K562 (cell line): ENCODE measurements around the gene BPHL. TPM values are rescaled to one million over a fixed set of nuclear protein-coding genes. Genes with fewer than 3 reads are reported as not detected.
A peak's percentile ranks its signal among the peaks of the same experiment; 100 is the strongest.

ENCODE experiments used
- ARHGAP35 ChIP-seq: fragments of 450-650 bp; IDR thresholded peaks from 2 replicates; pipeline ENCODE4 v1.6.1; 2018; ENCODE audit not compliant: partially characterized antibody
- ASH1L ChIP-seq: fragments of 450-650 bp; IDR thresholded peaks from 2 replicates; pipeline ENCODE4 v1.6.1; 2018; ENCODE audit warnings: borderline replicate concordance, mild to moderate bottlenecking, low read depth; ENCODE audit not compliant: partially characterized antibody
- BHLHE40 ChIP-seq: IDR thresholded peaks from 2 replicates; pipeline ENCODE4 v1.6.1; 2011; ENCODE audit warnings: low read length, improper control_type of control experiment
- FIP1L1 ChIP-seq: fragments of 200-400 bp; formaldehyde crosslinking; IDR thresholded peaks from 2 replicates; pipeline ENCODE4 v1.6.1; 2018; ENCODE audit warnings: mild to moderate bottlenecking, low read depth, low read length; ENCODE audit not compliant: poor library complexity, severe bottlenecking
- HDAC1 ChIP-seq, 2 experiments: fragments of 450-650 bp; IDR thresholded peaks; 2 replicates each; pipeline ENCODE4 v1.6.1; 2016 to 2017; ENCODE audit warnings: inconsistent platforms in 1 of 2, mild to moderate bottlenecking in 1 of 2, moderate library complexity in 1 of 2
- HDGF ChIP-seq: fragments of 450-650 bp; IDR thresholded peaks from 2 replicates; pipeline ENCODE4 v1.6.1; 2016
- KAT8 ChIP-seq: fragments of 450-650 bp; IDR thresholded peaks from 2 replicates; pipeline ENCODE4 v1.6.1; 2016; ENCODE audit warnings: low read depth, mild to moderate bottlenecking
- KDM5B ChIP-seq: fragments of 200-600 bp; sonication (generic); IDR thresholded peaks from 2 replicates; pipeline ENCODE4 v1.6.1; 2012; ENCODE audit warnings: low read depth, mild to moderate bottlenecking, moderate library complexity, low read length, control low read depth, inconsistent platforms; ENCODE audit not compliant: insufficient replicate concordance
- MED1 ChIP-seq: sonication (generic); formaldehyde crosslinking; IDR thresholded peaks from 2 replicates; pipeline ENCODE4 v1.8.1; 2023; ENCODE audit warnings: missing genetic modification reagents, borderline replicate concordance
- MEF2D ChIP-seq: conservative IDR thresholded peaks from 2 replicates; pipeline ENCODE4 v1.6.1; 2016; ENCODE audit warnings: low read depth, missing genetic modification characterization, missing compliant biosample characterization
- POLR2AphosphoS2 ChIP-seq: IDR thresholded peaks from 2 replicates; pipeline ENCODE4 v1.6.1; 2012; ENCODE audit warnings: low read length, improper control_type of control experiment
- RAD51 ChIP-seq: fragments of 450-650 bp; IDR thresholded peaks from 2 replicates; pipeline ENCODE4 v1.7.1; 2016; ENCODE audit warnings: low read depth, mild to moderate bottlenecking, borderline replicate concordance
- SMARCE1 ChIP-seq: fragments of 450-650 bp; IDR thresholded peaks from 2 replicates; pipeline ENCODE4 v1.7.1; 2016; ENCODE audit warnings: mild to moderate bottlenecking
- YY1 ChIP-seq, 3 experiments: IDR thresholded peaks; 2 replicates each; pipeline ENCODE4 v1.6.1; 2011; ENCODE audit warnings: low read length in 2 of 3, mild to moderate bottlenecking in 2 of 3, moderate library complexity in 2 of 3, borderline replicate concordance in 1 of 3, control low read depth in 1 of 3, low read depth in 1 of 3; ENCODE audit not compliant: insufficient read depth in 3 of 3, insufficient replicate concordance in 2 of 3, control insufficient read depth in 1 of 3, insufficient read length in 1 of 3; ENCODE audit errors: extremely low read depth in 1 of 3
- ZNF134 ChIP-seq: fragments of 250-450 bp; sonication (Bioruptor Pico); conservative IDR thresholded peaks from 2 replicates; pipeline ENCODE4 v1.4.0; 2020
- ZNF354B ChIP-seq: fragments of 250-450 bp; sonication (Bioruptor Pico); IDR thresholded peaks from 2 replicates; pipeline ENCODE4 v1.4.0; 2020
- ZNF551 ChIP-seq: fragments of 250-450 bp; sonication (Bioruptor Pico); IDR thresholded peaks from 2 replicates; pipeline ENCODE4 v1.5.0; 2021; ENCODE audit warnings: mild to moderate bottlenecking, moderate library complexity
- ZNF583 ChIP-seq: fragments of 250-450 bp; sonication (Bioruptor Pico); IDR thresholded peaks from 2 replicates; pipeline ENCODE4 v1.4.0; 2020
- ZNF589 ChIP-seq: fragments of 200-800 bp; sonication (Bioruptor generic); IDR thresholded peaks from 2 replicates; pipeline ENCODE4 v1.6.1; 2016; ENCODE audit warnings: low read depth, missing genetic modification characterization, missing compliant biosample characterization
- ZNF76 ChIP-seq: fragments of 250-450 bp; sonication (Bioruptor Pico); IDR thresholded peaks from 2 replicates; pipeline ENCODE4 v1.4.0; 2020; ENCODE audit warnings: mild to moderate bottlenecking, moderate library complexity, borderline replicate concordance
- ZNF766 ChIP-seq: fragments of 200-800 bp; sonication (Bioruptor generic); conservative IDR thresholded peaks from 2 replicates; pipeline ENCODE4 v1.6.1; 2016; ENCODE audit warnings: missing genetic modification characterization, missing compliant biosample characterization
- ZSCAN29 ChIP-seq: fragments of 450-650 bp; IDR thresholded peaks from 2 replicates; pipeline ENCODE4 v1.6.1; 2017
- polyA plus RNA-seq, 8 experiments: library from polyadenylated mRNA; depleted of rRNA in 4 of 8; stranded (reverse) in 5 of 8; unstranded in 3 of 8; fragments of >200 nt; fragmentation: Nextera tagmentation in 2 of 8; fragmentation: Illumina TruSeq in 1 of 8; extraction: Ambion mirVana in 2 of 8; extraction: Trizol in 1 of 8; gene quantifications; 2 replicates each; pipeline versions ENCODE4 v1.2.1 to v1.2.3, GENCODE V29; 2011 to 2014; ENCODE audit warnings: inconsistent platforms in 1 of 8, missing spikeins in 1 of 8
- total RNA-seq, 7 experiments: library from RNA; depleted of rRNA in 6 of 7; stranded (reverse); fragments of >200 nt in 6 of 7; fragmentation: Illumina TruSeq in 2 of 7; extraction: Trizol in 2 of 7; gene quantifications; 2 replicates each; pipeline versions ENCODE4 v1.2.1 to v1.2.3, GENCODE V29; 2011 to 2021; ENCODE audit warnings: low replicate concordance in 1 of 7
- TF ChIP-seq, protein P1 (sequence below): sonication (generic); formaldehyde crosslinking; IDR thresholded peaks from 2 replicates; pipeline ENCODE4 v1.9.0; 2022; ENCODE audit warnings: mild to moderate bottlenecking, missing genetic modification reagents
- TF ChIP-seq, protein P2 (sequence below): fragments of 250-450 bp; sonication (Bioruptor Pico); IDR thresholded peaks from 2 replicates; pipeline ENCODE4 v1.4.0; 2020; ENCODE audit warnings: mild to moderate bottlenecking, moderate library complexity, borderline replicate concordance
- TF ChIP-seq, protein P3 (sequence below): fragments of 250-450 bp; sonication (Bioruptor Pico); IDR thresholded peaks from 2 replicates; pipeline ENCODE4 v1.6.1; 2021; ENCODE audit warnings: mild to moderate bottlenecking

The BPHL gene
- total and polyA plus RNA-seq, 9 of the 15 experiments (the other 6 are each of a cell fraction or from before 2014, with no cell fraction given) = 3.5 to 17.4 (median 8.2) TPM

DNA sequence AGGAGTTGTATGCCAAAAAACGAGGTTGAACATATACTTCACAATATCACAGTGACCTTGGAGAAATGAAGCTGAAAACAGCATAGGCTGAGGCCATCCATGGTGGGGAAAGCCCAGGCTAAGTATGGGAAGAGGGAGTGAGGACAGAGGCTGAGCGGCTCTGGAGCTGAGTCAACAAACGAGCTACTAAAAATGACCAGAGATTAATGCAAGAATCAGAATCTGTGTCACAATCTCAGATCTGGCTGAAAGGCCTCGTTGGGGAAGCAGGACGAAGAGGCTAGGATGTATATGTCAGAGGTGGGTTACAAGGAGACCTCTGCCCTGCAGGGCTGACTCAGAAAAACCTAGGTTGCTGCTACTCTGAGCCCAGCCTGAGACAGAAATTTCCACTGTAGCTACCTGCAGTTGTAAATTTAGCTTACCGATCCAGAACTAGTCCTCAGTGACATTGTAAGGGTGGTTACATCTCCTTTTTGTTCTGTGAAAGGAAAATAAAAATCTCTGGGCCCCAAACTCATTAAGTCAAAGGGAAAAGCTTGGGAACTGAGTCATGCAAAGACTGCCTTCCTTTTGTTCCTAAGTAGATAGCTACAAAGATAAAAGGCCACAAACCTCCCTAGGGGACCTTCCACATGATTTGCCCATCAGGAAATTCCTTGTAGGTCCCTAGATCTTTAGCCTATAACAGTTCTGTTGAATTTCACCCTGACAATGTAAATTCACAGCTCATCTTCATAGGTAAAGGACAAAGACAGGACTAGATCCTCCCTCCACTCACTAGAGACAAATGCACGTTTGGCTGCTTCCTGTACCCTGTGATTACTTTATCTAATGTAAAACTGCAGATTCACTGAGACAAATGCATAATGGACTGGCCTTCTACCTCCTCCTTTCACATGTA, 47.4 kb downstream of the BPHL start (continued):
- TF ChIP-seq YY1 (IDR thresholded peaks at IDR 0.05; ENCODE audit: borderline replicate concordance in 1 of 3, control insufficient read depth in 1 of 3, extremely low read depth in 1 of 3, insufficient read depth in 3 of 3, insufficient read length in 1 of 3, insufficient replicate concordance in 2 of 3, low read depth in 1 of 3, low read length in 2 of 3) = no peak
- peak; percentile 55; the same call in 1 of the 2 replicates for TF ChIP-seq ZNF766 (CRISPR knock-in tag)
- no peak for TF ChIP-seq RAD51
- no peak for TF ChIP-seq ZNF354B (CRISPR knock-in tag)
- TF ChIP-seq, protein P1, sequence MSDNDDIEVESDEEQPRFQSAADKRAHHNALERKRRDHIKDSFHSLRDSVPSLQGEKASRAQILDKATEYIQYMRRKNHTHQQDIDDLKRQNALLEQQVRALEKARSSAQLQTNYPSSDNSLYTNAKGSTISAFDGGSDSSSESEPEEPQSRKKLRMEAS (CRISPR knock-in tag) = no peak
- TF ChIP-seq, protein P2, sequence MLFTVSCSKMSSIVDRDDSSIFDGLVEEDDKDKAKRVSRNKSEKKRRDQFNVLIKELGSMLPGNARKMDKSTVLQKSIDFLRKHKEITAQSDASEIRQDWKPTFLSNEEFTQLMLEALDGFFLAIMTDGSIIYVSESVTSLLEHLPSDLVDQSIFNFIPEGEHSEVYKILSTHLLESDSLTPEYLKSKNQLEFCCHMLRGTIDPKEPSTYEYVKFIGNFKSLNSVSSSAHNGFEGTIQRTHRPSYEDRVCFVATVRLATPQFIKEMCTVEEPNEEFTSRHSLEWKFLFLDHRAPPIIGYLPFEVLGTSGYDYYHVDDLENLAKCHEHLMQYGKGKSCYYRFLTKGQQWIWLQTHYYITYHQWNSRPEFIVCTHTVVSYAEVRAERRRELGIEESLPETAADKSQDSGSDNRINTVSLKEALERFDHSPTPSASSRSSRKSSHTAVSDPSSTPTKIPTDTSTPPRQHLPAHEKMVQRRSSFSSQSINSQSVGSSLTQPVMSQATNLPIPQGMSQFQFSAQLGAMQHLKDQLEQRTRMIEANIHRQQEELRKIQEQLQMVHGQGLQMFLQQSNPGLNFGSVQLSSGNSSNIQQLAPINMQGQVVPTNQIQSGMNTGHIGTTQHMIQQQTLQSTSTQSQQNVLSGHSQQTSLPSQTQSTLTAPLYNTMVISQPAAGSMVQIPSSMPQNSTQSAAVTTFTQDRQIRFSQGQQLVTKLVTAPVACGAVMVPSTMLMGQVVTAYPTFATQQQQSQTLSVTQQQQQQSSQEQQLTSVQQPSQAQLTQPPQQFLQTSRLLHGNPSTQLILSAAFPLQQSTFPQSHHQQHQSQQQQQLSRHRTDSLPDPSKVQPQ (CRISPR knock-in tag) = no peak
- TF ChIP-seq, protein P3, sequence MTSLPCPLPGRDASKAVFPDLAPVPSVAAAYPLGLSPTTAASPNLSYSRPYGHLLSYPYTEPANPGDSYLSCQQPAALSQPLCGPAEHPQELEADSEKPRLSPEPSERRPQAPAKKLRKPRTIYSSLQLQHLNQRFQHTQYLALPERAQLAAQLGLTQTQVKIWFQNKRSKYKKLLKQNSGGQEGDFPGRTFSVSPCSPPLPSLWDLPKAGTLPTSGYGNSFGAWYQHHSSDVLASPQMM (CRISPR knock-in tag) = no peak
- TF ChIP-seq ARHGAP35 = no peak
- TF ChIP-seq KDM5B = peak; percentile 39
- TF ChIP-seq ASH1L = no peak
- TF ChIP-seq SMARCE1 = peak; percentile 75
- TF ChIP-seq HDAC1 (IDR thresholded peaks at IDR 0.05) = no peak; a peak in 1 of 4 replicates
- no peak for TF ChIP-seq POLR2AphosphoS2
- no peak for TF ChIP-seq KAT8
- peak; percentile 71 for TF ChIP-seq BHLHE40
- TF ChIP-seq FIP1L1 = no peak
- TF ChIP-seq ZNF134 = no peak
- no peak for TF ChIP-seq MED1 (CRISPR knock-in tag)
- TF ChIP-seq ZSCAN29 = no peak
- TF ChIP-seq ZNF551 (CRISPR knock-in tag) = no peak
- TF ChIP-seq ZNF589 (CRISPR knock-in tag) = 0 out of 2 replicates have a peak, but pooled peaks have one; percentile 8
- no peak for TF ChIP-seq MEF2D (tag)
- TF ChIP-seq ZNF583 = no peak
- 0 out of 2 replicates have a peak, but pooled peaks have one; percentile 70 for TF ChIP-seq HDGF
- no peak for TF ChIP-seq ZNF76
